Natural killer cell (primary cell): ENCODE results near the gene GARIN5A. TPM values are rescaled to one million over a fixed set of nuclear protein-coding genes. Genes with fewer than 3 reads are reported as not detected.

Source experiments
- ATAC-seq, 3 donors: fragments of 150-1000 bp in 2 of 3; fragments of 200-7000 bp in 1 of 3; cut with Tn5 transposase; 1 replicate in 1 of 3; 2 replicates in 2 of 3; pipeline ENCODE4 v1.10.0; 2021; ENCODE audit warnings: mild to moderate bottlenecking in 2 of 3, moderate library complexity in 2 of 3
- DNase-seq, 2 donors: peaks; one replicate each; pipeline versions ENCODE4 v3.0.0 to v3.0.0-alpha.2; 2013 to 2021; ENCODE audit warnings: mixed read lengths in 1 of 2
- H3K27ac ChIP-seq: one replicate; pipeline ENCODE4 v1.5.1; 2013; ENCODE audit warnings: mild to moderate bottlenecking, low read length
- H3K27me3 ChIP-seq: one replicate; pipeline ENCODE4 v1.6.1; 2013; ENCODE audit warnings: low read length; ENCODE audit not compliant: control insufficient read depth, insufficient read depth
- H3K36me3 ChIP-seq: one replicate; pipeline ENCODE4 v1.6.1; 2013; ENCODE audit warnings: low read length; ENCODE audit not compliant: control insufficient read depth, insufficient read depth
- H3K4me1 ChIP-seq: one replicate; pipeline ENCODE4 v1.6.1; 2013; ENCODE audit warnings: low read length; ENCODE audit not compliant: control insufficient read depth, insufficient read depth
- H3K4me3 ChIP-seq: one replicate; pipeline ENCODE4 v1.5.1; 2013; ENCODE audit warnings: low read length
- H3K9me3 ChIP-seq: one replicate; pipeline ENCODE4 v1.6.1; 2013; ENCODE audit warnings: low read length; ENCODE audit not compliant: control insufficient read depth, insufficient read depth
- H3K27ac Mint-ChIP-seq, 2 donors: one replicate each; pipeline ENCODE4 v1.8.0; 2022; ENCODE audit warnings: mild to moderate bottlenecking in 2 of 2, mixed read lengths in 2 of 2, moderate library complexity in 1 of 2
- H3K27me3 Mint-ChIP-seq, 2 donors: one replicate each; pipeline ENCODE4 v1.8.0; 2022; ENCODE audit warnings: low read depth in 2 of 2, mixed read lengths in 2 of 2
- H3K36me3 Mint-ChIP-seq: one replicate; pipeline ENCODE4 v1.8.0; 2022; ENCODE audit warnings: mixed read lengths
- H3K4me1 Mint-ChIP-seq, 2 donors: one replicate each; pipeline ENCODE4 v1.8.0; 2022; ENCODE audit warnings: mixed read lengths in 2 of 2
- H3K4me3 Mint-ChIP-seq: one replicate; pipeline ENCODE4 v1.8.0; 2022; ENCODE audit warnings: mild to moderate bottlenecking, moderate library complexity, mixed read lengths
- H3K9me3 Mint-ChIP-seq, 2 donors: one replicate each; pipeline ENCODE4 v1.8.0; 2022; ENCODE audit warnings: mixed read lengths in 2 of 2
- WGBS: methylation state at CpG from one replicate; pipeline ENCODE4 v1.1.7; 2013; ENCODE audit warnings: missing lambda C conversion rate; ENCODE audit not compliant: insufficient coverage; 5-methylcytosine and 5-hydroxymethylcytosine counted together
- intact Hi-C: fragments of 100-400 bp; cut with micrococcal nuclease; formaldehyde crosslinking; loops from one replicate; pipeline ENCODE4 v1.14.2; 2022
- total RNA-seq, 4 donors: library from RNA; stranded (reverse); fragments of 120-200 nt in 1 of 4; gene quantifications; one replicate each; pipeline versions ENCODE4 v1.2.3 to v1.2.4, GENCODE V29; 2013 to 2022
- TF ChIP-seq, protein P1 (sequence below): fragments of 200-600 bp; IDR thresholded peaks from one replicate; pipeline ENCODE4 v1.8.0; 2022; ENCODE audit warnings: antibody characterized with exemption

GARIN5A gene
- total RNA-seq, 3 donors from 2014 or later (not counting 1 experiment from before 2014, with no cell fraction given), result 0.59 TPM; not detected in 2

GRCh38 chr19:50422397-50423278, 54.0 kb downstream of the GARIN5A start:
- no peak overlapping the region for H3K4me3 ChIP-seq
- ATAC-seq (no peak), DNase-seq (no peak)
- no peaks in the 10 kb centered on the region for H3K9me3 ChIP-seq
- intact Hi-C loops, result no loop called here
- 81% methylated on average over 18 of the region's 18 CpGs for WGBS
- H3K36me3 ChIP-seq, result no peaks in the 10 kb centered on the region
- H3K9me3 Mint-ChIP-seq, result no peaks in the 10 kb centered on the region
- peaks cover 6% of the 10 kb centered on the region for H3K27me3 ChIP-seq
- H3K27me3 Mint-ChIP-seq, result peaks cover 23 to 27% of the 10 kb centered on the region in 2 donors
- H3K27ac Mint-ChIP-seq, result no peak overlapping the region
- H3K36me3 Mint-ChIP-seq, result no peaks in the 10 kb centered on the region
- no peak overlapping the region for H3K27ac ChIP-seq
- no peak overlapping the region for H3K4me3 Mint-ChIP-seq
- H3K4me1 Mint-ChIP-seq, result peaks cover 12 to 20% of the 10 kb centered on the region in 2 donors
- TF ChIP-seq, protein P1, sequence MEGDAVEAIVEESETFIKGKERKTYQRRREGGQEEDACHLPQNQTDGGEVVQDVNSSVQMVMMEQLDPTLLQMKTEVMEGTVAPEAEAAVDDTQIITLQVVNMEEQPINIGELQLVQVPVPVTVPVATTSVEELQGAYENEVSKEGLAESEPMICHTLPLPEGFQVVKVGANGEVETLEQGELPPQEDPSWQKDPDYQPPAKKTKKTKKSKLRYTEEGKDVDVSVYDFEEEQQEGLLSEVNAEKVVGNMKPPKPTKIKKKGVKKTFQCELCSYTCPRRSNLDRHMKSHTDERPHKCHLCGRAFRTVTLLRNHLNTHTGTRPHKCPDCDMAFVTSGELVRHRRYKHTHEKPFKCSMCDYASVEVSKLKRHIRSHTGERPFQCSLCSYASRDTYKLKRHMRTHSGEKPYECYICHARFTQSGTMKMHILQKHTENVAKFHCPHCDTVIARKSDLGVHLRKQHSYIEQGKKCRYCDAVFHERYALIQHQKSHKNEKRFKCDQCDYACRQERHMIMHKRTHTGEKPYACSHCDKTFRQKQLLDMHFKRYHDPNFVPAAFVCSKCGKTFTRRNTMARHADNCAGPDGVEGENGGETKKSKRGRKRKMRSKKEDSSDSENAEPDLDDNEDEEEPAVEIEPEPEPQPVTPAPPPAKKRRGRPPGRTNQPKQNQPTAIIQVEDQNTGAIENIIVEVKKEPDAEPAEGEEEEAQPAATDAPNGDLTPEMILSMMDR, result no peak
- peaks cover 28% of the 10 kb centered on the region for H3K4me1 ChIP-seq

DNA sequence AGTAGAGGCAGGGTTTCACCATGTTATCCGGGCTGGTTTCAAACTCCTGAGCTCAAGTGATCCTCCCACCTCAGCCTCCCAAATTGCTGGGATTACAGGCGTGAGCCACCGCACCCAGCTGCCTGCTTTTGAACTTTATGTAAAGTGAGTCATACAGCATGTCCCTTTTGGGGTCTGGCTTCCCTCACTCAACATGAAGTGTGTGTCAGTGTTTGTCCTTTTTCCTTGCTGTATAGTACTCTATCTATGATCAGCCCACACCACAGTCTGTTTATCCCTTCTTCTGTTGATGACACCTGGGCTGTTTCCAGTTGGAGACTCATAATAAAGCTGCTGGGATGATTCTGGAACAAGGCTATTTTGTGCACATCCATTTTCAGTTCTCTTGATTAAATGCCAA, 55.8 kb downstream of the GARIN5A start:
- WGBS, result 61% methylated on average over 3 of the region's 3 CpGs
- ATAC-seq (no peak), DNase-seq (no peak)
- intact Hi-C loops, result no loop called here
- peaks cover 23 to 27% of the 10 kb centered on the region in 2 donors for H3K27me3 Mint-ChIP-seq
- Histone ChIP-seq H3K4me1 (peaks cover 40% of the 10 kb centered on the region), H3K27ac (no peak overlapping the region), H3K36me3 (no peaks in the 10 kb centered on the region), H3K4me3 (no peak overlapping the region), H3K27me3 (peaks cover 6% of the 10 kb centered on the region), H3K9me3 (no peaks in the 10 kb centered on the region)
- no peaks in the 10 kb centered on the region for H3K36me3 Mint-ChIP-seq
- TF ChIP-seq, protein P1, result no peak
- H3K4me3 Mint-ChIP-seq, result no peak overlapping the region
- no peak overlapping the region for H3K27ac Mint-ChIP-seq
- no peaks in the 10 kb centered on the region for H3K9me3 Mint-ChIP-seq
- H3K4me1 Mint-ChIP-seq, result peaks cover 12 to 20% of the 10 kb centered on the region in 2 donors

DNA sequence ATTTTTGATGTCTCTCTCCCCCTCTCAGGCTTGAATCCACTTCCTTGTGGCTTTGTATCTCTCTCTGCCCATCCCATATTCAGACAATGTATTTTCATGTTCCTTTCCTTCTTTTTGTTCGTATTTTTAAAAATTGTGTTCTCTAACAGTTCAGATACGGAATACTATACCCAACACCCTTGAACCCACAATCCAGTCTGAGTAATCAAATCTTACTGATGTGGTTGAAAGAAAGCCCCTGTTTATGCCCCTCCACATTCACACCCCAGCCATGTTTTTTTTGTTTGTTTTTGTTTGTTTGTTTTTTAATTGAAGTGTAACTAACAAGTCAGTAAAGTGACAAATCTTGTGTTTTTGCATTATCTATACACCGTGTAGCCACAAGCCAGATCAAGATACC, 56.5 kb downstream of the GARIN5A start:
- intact Hi-C loops, result no loop called here
- peak overlapping the region in 1 of 2 donors; percentile 29 for H3K27ac Mint-ChIP-seq
- Histone ChIP-seq H3K36me3 (no peaks in the 10 kb centered on the region), H3K27ac (peak overlapping the region; percentile 74), H3K4me3 (peak overlapping the region; percentile 55), H3K27me3 (peaks cover 6% of the 10 kb centered on the region), H3K9me3 (no peaks in the 10 kb centered on the region), H3K4me1 (peaks cover 43% of the 10 kb centered on the region)
- peaks cover 23 to 27% of the 10 kb centered on the region in 2 donors for H3K27me3 Mint-ChIP-seq
- TF ChIP-seq, protein P1, result no peak
- H3K4me3 Mint-ChIP-seq, result no peak overlapping the region
- ATAC-seq (peak in 2 of 3 donors; percentile 37 to 64), DNase-seq (no peak)
- H3K4me1 Mint-ChIP-seq, result peaks cover 12 to 22% of the 10 kb centered on the region in 2 donors
- WGBS, result 25% methylated on average over 1 of the region's 3 CpGs
- H3K36me3 Mint-ChIP-seq, result no peaks in the 10 kb centered on the region
- no peaks in the 10 kb centered on the region for H3K9me3 Mint-ChIP-seq
